ENCODE results near the gene HLA-DMA. TPM values are rescaled to one million over a fixed set of nuclear protein-coding genes. Genes with fewer than 3 reads are reported as not detected.
A peak's percentile ranks its signal among the peaks of the same experiment; 100 is the strongest.

The HLA-DMA gene
- total and polyA plus RNA-seq, 2 of the 13 experiments (the other 11 are each of a cell fraction or from before 2014, with no cell fraction given), result 0.70 to 0.71 TPM

DNA sequence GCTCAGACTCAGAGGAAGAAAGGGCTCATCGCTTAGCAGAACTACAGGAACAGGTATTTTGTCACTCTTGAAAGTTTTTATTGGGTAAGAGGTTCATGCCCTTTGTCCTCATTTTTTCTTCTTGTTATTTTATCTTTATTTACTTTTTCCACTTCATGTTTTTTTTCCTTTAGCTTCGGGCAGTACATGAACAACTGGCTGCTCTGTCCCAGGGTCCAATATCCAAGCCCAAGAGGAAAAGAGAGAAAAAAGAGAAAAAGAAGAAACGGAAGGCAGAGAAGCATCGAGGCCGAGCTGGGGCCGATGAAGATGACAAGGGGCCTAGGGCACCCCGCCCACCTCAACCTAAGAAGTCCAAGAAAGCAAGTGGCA, 25.0 kb upstream of the HLA-DMA start:
- POLR2A ChIA-PET, result interaction anchor here (0.9 to 10.2 kb wide), 4 partner anchors 6 to 83 kb away, joined by 3 to 305 read pairs (median 6); partner anchors contain the start of genes BRD2 and HLA-DMA
- no peak overlapping the region for H3K4me3 ChIP-seq (replicated peaks in 1 of 3; ENCODE audit: insufficient read depth in 1 of 3, low read depth in 2 of 3, low read length in 3 of 3)
- WGBS (ENCODE audit: low lambda C conversion rate), result 84% methylated on average over 7 of the region's 7 CpGs
- CTCF ChIA-PET (ENCODE audit: low intra/inter-chr PET ratio, low total read pairs), result no interaction called here
- H3K27ac ChIP-seq (ENCODE audit: extremely low read length, insufficient read depth, low read length), result peak overlapping the region; percentile 3
- in situ Hi-C loops (cut with HindIII; ENCODE audit: extremely low pct_ligation_motif_present, low pct_unique_long_range_greater_than_20kb), result loop anchor here (5.0 kb wide), 1 partner anchor 86 kb away; no protein-coding TSS in a partner anchor
- FAIRE-seq, result no peak
- no peaks in the 10 kb centered on the region for H3K9me3 ChIP-seq (ENCODE audit: low read length)
- TF ChIP-seq, protein P1, sequence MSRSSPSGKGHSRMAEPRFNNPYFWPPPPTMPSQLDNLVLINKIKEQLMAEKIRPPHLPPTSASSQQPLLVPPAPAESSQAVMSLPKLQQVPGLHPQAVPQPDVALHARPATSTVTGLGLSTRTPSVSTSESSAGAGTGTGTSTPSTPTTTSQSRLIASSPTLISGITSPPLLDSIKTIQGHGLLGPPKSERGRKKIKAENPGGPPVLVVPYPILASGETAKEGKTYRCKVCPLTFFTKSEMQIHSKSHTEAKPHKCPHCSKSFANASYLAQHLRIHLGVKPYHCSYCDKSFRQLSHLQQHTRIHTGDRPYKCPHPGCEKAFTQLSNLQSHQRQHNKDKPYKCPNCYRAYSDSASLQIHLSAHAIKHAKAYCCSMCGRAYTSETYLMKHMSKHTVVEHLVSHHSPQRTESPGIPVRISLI (CRISPR knock-in tag; IDR thresholded peaks at IDR 0.05; ENCODE audit: borderline replicate concordance), result peak; percentile 30; the same call in 1 of the 2 replicates
- TF ChIP-seq RBFOX2 (IDR thresholded peaks at IDR 0.05; ENCODE audit: low read depth, low read length), result peak; percentile 71
- peak; percentile 10; the same call in 1 of the 2 replicates for TF ChIP-seq RXRB (CRISPR knock-in tag; IDR thresholded peaks at IDR 0.05; ENCODE audit: borderline replicate concordance)
- peak; percentile 1 for TF ChIP-seq RBM22 (optimal IDR thresholded peaks at IDR 0.05; ENCODE audit: low read length)
- TF ChIP-seq, protein P2, sequence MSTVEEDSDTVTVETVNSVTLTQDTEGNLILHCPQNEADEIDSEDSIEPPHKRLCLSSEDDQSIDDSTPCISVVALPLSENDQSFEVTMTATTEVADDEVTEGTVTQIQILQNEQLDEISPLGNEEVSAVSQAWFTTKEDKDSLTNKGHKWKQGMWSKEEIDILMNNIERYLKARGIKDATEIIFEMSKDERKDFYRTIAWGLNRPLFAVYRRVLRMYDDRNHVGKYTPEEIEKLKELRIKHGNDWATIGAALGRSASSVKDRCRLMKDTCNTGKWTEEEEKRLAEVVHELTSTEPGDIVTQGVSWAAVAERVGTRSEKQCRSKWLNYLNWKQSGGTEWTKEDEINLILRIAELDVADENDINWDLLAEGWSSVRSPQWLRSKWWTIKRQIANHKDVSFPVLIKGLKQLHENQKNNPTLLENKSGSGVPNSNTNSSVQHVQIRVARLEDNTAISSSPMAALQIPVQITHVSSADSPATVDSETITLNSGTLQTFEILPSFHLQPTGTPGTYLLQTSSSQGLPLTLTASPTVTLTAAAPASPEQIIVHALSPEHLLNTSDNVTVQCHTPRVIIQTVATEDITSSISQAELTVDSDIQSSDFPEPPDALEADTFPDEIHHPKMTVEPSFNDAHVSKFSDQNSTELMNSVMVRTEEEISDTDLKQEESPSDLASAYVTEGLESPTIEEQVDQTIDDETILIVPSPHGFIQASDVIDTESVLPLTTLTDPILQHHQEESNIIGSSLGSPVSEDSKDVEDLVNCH (CRISPR knock-in tag; IDR thresholded peaks at IDR 0.05), result no peak
- TF ChIP-seq, protein P3, sequence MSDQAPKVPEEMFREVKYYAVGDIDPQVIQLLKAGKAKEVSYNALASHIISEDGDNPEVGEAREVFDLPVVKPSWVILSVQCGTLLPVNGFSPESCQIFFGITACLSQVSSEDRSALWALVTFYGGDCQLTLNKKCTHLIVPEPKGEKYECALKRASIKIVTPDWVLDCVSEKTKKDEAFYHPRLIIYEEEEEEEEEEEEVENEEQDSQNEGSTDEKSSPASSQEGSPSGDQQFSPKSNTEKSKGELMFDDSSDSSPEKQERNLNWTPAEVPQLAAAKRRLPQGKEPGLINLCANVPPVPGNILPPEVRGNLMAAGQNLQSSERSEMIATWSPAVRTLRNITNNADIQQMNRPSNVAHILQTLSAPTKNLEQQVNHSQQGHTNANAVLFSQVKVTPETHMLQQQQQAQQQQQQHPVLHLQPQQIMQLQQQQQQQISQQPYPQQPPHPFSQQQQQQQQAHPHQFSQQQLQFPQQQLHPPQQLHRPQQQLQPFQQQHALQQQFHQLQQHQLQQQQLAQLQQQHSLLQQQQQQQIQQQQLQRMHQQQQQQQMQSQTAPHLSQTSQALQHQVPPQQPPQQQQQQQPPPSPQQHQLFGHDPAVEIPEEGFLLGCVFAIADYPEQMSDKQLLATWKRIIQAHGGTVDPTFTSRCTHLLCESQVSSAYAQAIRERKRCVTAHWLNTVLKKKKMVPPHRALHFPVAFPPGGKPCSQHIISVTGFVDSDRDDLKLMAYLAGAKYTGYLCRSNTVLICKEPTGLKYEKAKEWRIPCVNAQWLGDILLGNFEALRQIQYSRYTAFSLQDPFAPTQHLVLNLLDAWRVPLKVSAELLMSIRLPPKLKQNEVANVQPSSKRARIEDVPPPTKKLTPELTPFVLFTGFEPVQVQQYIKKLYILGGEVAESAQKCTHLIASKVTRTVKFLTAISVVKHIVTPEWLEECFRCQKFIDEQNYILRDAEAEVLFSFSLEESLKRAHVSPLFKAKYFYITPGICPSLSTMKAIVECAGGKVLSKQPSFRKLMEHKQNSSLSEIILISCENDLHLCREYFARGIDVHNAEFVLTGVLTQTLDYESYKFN (CRISPR knock-in tag; conservative IDR thresholded peaks at IDR 0.05), result 0 out of 2 replicates have a peak, but pooled peaks have one; percentile 22
- TF ChIP-seq ZNF33B (CRISPR knock-in tag; IDR thresholded peaks at IDR 0.05), result no peak
- TF ChIP-seq HNF4A (CRISPR knock-in tag; IDR thresholded peaks at IDR 0.05), result peak; percentile 39
- peak; percentile 64 for TF ChIP-seq PPARG (CRISPR knock-in tag; conservative IDR thresholded peaks at IDR 0.05)
- 0 out of 2 replicates have a peak, but pooled peaks have one; percentile 4 for TF ChIP-seq SAP130 (CRISPR knock-in tag; IDR thresholded peaks at IDR 0.05; ENCODE audit: low read depth)
- intact Hi-C loops (cut with micrococcal nuclease; ENCODE audit: unreplicated experiment), result no loop called here
- peaks cover 44% of the 10 kb centered on the region for H3K4me1 ChIP-seq (ENCODE audit: insufficient read depth, low read length)
- peaks cover 49 to 81% of the 10 kb centered on the region in 2 experiments for H3K36me3 ChIP-seq (replicated peaks in 1 of 2; ENCODE audit: control insufficient read depth in 1 of 2, insufficient read depth in 2 of 2, low read length in 2 of 2)
- H4K20me1 ChIP-seq (ENCODE audit: insufficient read depth, low read length), result peaks cover 96% of the 10 kb centered on the region
- H3K4me2 ChIP-seq (ENCODE audit: low read depth, low read length), result no peak overlapping the region
- peaks cover 0 to 4% of the 10 kb centered on the region in 2 experiments; a peak in 1 of 5 replicates for H3K27me3 ChIP-seq (ENCODE audit: control insufficient read depth in 1 of 2, insufficient read depth in 2 of 2, low read length in 2 of 2)
- no peak overlapping the region for H3K9ac ChIP-seq (ENCODE audit: insufficient read depth, low read depth, low read length)
- DNase-seq (ENCODE audit: low spot score), result no peak
- no peak for ATAC-seq
- peaks cover 48% of the 10 kb centered on the region for H3K79me2 ChIP-seq (ENCODE audit: insufficient read depth, low read length)
- no peak overlapping the region for H2AFZ ChIP-seq (ENCODE audit: low read length)
- BruUV-seq (replicated peaks), result no TSS peak
